Measurements from ENCODE around the gene CDPF1. TPM values are rescaled to one million over a fixed set of nuclear protein-coding genes. Genes with fewer than 3 reads are reported as not detected.
A peak's percentile ranks its signal among the peaks of the same experiment; 100 is the strongest.

The CDPF1 gene
- total RNA-seq, 1 donor from 2014 or later, result 14.3 TPM

GRCh38 chr22:46287873-46288751, 38.0 kb upstream of the CDPF1 start:
- intact Hi-C loops (cut with micrococcal nuclease), result no loop called here
- ATAC-seq (ENCODE audit: low read depth) (peak; percentile 81), DNase-seq (no peak)
- POLR2A ChIA-PET, result interaction anchor here (0.8 to 1.6 kb wide), 5 partner anchors 7 to 1000 kb away, joined by 3 to 4 read pairs (median 4); partner anchors contain the start of genes TRMU and TTC38
- Mint-ChIP-seq H3K4me3 (peak overlapping the region; percentile 76), H3K9me3 (no peaks in the 10 kb centered on the region), H3K27me3 (no peaks in the 10 kb centered on the region), H3K36me3 (ENCODE audit: low read depth) (peaks cover 11% of the 10 kb centered on the region), H3K27ac (peak overlapping the region; percentile 80), H3K4me1 (peaks cover 53% of the 10 kb centered on the region)
- CTCF ChIA-PET, result no interaction called here
- no peak for TF ChIP-seq CTCF (IDR thresholded peaks at IDR 0.05)

GRCh38 chr22:46286941-46287872, 37.1 kb upstream of the CDPF1 start:
- ChIA-PET POLR2A (interaction anchor here (1.0 kb wide), 1 partner anchor 36 kb away, joined by 3 read pairs; no protein-coding TSS in a partner anchor), CTCF (interaction anchor here (1.5 kb wide), 1 partner anchor 9 kb away, joined by 3 read pairs; no protein-coding TSS in a partner anchor)
- Mint-ChIP-seq H3K4me3 (peak overlapping the region; percentile 76), H3K9me3 (no peaks in the 10 kb centered on the region), H3K27ac (peak overlapping the region; percentile 80), H3K27me3 (no peaks in the 10 kb centered on the region), H3K36me3 (ENCODE audit: low read depth) (peaks cover 11% of the 10 kb centered on the region), H3K4me1 (peaks cover 44% of the 10 kb centered on the region)
- DNase-seq (no peak), ATAC-seq (ENCODE audit: low read depth) (no peak)
- intact Hi-C loops (cut with micrococcal nuclease), result no loop called here
- no peak for TF ChIP-seq CTCF (IDR thresholded peaks at IDR 0.05)

- DNase-seq (no peak), ATAC-seq (ENCODE audit: low read depth) (no peak)
- Mint-ChIP-seq H3K27ac (no peak overlapping the region), H3K4me1 (peaks cover 47% of the 10 kb centered on the region), H3K27me3 (no peaks in the 10 kb centered on the region), H3K4me3 (no peak overlapping the region), H3K9me3 (no peaks in the 10 kb centered on the region), H3K36me3 (ENCODE audit: low read depth) (peaks cover 16% of the 10 kb centered on the region)
- ChIA-PET POLR2A (interaction anchor here (0.6 to 0.7 kb wide), 2 partner anchors 273 to 997 kb away, joined by 3 to 5 read pairs; no protein-coding TSS in a partner anchor), CTCF (interaction anchor here (1.5 kb wide), 1 partner anchor 10 kb away, joined by 3 read pairs; no protein-coding TSS in a partner anchor)
- intact Hi-C loops (cut with micrococcal nuclease), result no loop called here
- no peak for TF ChIP-seq CTCF (IDR thresholded peaks at IDR 0.05)
These were observed 35.9 kb upstream of the CDPF1 start for GRCh38 chr22:46286006-46286405.

- peaks cover 30% of the 10 kb centered on the region for H3K4me1 Mint-ChIP-seq
- ChIA-PET CTCF (no interaction called here), POLR2A (no interaction called here)
- H3K27me3 Mint-ChIP-seq, result no peaks in the 10 kb centered on the region
- H3K4me3 Mint-ChIP-seq, result no peak overlapping the region
- H3K27ac Mint-ChIP-seq, result no peak overlapping the region
- peaks cover 24% of the 10 kb centered on the region for H3K36me3 Mint-ChIP-seq (ENCODE audit: low read depth)
- ATAC-seq (ENCODE audit: low read depth) (no peak), DNase-seq (no peak)
- H3K9me3 Mint-ChIP-seq, result no peaks in the 10 kb centered on the region
- no peak for TF ChIP-seq CTCF (IDR thresholded peaks at IDR 0.05)
- intact Hi-C loops (cut with micrococcal nuclease), result loop anchor here (1.0 kb wide), 1 partner anchor 14 kb away; the partner anchor contains the start of gene TTC38
These were observed 32.0 kb upstream of the CDPF1 start for GRCh38 chr22:46281866-46282678.
